OCI-LY1 (cell line): ENCODE measurements around the gene CACNA2D1.

Experiments used
- EZH2 ChIP-seq: fragments of 200-600 bp; sonication (generic), shearing (Covaris generic); IDR thresholded peaks from 2 replicates; pipeline ENCODE4 v1.8.0; 2017; ENCODE audit warnings: borderline replicate concordance, mixed run types, mild to moderate bottlenecking, antibody characterized with exemption, low read length, moderate library complexity, mixed read lengths
- TF ChIP-seq, protein P1 (sequence below): fragments of 200-600 bp; sonication (generic), shearing (Covaris generic); IDR thresholded peaks from 2 replicates; pipeline ENCODE4 v1.5.1; 2017; ENCODE audit warnings: mild to moderate bottlenecking, antibody characterized with exemption, low read length, moderate library complexity, mixed read lengths

DNA sequence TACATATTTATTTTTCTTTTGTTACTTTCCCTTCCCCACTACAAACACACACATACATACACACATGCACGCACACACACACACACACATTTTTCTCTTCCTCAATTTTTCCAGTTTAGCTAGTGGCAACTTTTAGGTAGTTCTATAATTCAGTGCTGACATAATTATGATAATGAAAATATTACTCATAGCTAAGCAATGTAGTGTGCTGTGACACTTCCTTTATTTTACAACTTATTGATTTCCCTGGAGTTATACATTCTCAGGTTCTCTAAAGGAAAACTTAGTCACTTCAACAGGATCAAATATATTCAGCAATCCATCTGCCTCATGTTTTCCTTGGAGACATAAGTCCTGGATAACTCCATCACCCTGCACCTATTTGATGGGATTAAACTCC is 151.6 kb downstream of the CACNA2D1 start:
- TF ChIP-seq, protein P1, sequence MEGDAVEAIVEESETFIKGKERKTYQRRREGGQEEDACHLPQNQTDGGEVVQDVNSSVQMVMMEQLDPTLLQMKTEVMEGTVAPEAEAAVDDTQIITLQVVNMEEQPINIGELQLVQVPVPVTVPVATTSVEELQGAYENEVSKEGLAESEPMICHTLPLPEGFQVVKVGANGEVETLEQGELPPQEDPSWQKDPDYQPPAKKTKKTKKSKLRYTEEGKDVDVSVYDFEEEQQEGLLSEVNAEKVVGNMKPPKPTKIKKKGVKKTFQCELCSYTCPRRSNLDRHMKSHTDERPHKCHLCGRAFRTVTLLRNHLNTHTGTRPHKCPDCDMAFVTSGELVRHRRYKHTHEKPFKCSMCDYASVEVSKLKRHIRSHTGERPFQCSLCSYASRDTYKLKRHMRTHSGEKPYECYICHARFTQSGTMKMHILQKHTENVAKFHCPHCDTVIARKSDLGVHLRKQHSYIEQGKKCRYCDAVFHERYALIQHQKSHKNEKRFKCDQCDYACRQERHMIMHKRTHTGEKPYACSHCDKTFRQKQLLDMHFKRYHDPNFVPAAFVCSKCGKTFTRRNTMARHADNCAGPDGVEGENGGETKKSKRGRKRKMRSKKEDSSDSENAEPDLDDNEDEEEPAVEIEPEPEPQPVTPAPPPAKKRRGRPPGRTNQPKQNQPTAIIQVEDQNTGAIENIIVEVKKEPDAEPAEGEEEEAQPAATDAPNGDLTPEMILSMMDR = no peak
- TF ChIP-seq EZH2 = no peak
